Fibroblast of upper back skin (primary cell): ENCODE results near the gene PPP2R1B.
A peak's percentile ranks its signal among the peaks of the same experiment; 100 is the strongest.
"Not testable (repeated sequence)": the region's sequence is repeated elsewhere in the genome, so short reads cannot be mapped to it uniquely, and the experiment has no call there.

Experiments used
- DNase-seq: peaks from one replicate; pipeline ENCODE4 v3.0.0-alpha.2; 2013

The PPP2R1B gene

DNA sequence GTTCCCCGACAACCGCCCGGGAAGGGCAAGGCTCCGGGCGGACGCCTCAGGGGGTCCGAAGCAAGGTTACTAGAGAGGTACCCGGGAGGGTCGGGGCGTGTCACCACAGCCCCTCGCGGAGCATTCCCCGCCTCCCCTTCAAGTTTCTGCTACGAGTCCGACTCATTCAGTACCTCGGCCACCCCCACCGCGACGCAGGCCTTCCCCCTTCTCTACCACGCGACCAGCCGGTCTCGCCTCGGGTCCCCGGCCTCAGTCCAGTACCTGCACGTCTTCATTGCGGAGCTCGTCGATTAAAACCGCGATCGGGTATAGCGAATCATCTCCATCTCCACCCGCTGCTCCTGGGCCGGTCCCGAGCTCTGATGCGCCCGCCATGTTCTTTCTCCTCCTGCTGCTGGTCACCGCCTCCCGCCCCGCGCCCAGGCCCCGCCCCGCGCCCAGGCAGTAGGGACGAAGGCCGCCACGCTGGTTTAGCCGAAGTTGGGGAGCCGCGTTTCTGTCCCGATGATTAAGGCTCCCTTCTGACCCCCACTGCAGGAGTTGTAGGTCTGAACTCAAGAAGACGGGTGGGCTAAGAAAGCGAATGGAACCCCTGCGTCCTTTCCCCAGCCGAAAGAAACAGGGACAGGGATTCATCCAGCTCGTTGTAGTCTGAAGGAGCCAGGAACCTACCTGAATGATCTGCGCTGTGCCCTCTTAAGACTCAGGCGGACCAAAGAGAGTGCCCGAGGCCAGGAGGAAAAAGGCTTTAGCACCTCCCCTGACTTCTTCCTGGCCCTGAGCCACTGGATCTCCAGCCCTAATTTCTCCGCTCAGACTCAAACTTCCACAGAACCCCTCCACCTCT, at the start of gene PPP2R1B:
TSS of gene PPP2R1B (minus strand) at position 406 of the 850 bp plus-strand sequence. CDS start at position 378, 28 bp downstream.
- peak; percentile 57 for DNase-seq

DNA sequence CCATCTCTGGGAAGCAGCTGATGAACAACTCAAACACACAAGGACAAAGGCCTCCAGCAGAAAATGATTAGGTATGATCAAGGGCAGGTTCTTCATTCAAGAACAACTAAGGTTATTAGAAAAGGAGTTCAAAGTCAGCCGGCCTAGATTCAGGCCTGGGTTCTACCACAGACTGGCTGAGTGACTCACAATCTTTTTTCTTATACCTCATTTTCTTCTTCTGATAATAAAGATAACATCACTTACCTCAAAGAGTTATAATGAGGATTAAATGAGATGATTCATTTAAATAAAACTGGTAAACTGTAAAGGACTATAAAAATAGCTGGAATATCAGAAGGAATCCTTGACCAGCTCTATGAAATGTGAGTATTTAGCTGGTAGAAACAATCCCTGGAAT, 49.3 kb upstream of the PPP2R1B start:
- no peak for DNase-seq

DNA sequence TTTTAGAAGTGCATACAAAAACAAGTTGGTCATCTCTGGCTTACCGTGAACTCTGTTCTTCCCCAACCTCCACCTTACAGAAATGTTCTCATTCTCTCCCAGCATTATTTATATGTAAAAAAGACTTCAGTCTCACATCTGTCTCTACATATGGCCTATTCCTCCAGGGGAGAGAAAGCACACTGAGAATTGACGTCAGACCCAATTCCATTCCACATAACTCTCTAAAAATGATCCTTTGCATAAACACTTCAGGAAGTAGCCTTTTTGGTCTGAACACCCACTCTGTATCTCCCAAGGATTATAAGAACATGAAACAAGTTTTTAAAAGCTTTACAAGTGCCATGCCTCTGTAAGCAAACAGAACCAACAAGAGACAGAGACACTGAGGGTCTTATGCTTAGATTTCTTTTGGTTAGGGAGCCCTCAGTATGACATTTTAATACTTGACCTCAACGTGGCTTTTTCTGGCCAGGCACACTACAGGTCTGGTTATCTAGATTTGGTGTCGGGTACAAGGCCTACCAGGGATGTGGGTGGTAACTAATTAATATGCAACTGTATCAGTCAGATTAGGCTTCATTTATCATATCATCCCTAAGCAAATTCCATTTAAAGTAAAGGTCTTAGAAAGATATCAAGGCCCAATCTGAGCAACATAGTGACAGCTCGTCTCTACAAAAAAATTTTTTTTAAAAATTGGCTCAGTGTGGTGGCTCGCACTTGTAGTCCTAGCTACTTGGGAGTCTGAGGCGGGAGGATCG, 48.5 kb upstream of the PPP2R1B start:
- peak; percentile 77 for DNase-seq

DNA sequence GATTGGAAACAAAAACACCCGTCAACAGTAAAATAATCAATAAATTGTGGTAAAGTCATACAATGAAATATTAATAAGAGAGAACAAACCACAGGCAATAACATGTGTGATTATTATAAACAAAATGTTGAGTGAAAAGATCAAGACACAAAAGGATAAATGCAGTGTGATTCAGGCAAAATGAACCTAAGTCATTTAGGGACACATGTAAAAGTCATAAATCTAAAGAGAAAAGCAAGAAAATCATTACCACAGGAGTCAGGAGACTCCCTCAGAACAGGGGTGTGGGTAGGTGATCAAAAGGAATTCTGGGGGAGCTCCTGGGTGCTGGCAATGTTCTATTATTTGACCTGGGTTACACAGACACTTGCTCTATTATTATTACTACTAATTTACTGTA, 47.9 kb upstream of the PPP2R1B start:
- no peak for DNase-seq

DNA sequence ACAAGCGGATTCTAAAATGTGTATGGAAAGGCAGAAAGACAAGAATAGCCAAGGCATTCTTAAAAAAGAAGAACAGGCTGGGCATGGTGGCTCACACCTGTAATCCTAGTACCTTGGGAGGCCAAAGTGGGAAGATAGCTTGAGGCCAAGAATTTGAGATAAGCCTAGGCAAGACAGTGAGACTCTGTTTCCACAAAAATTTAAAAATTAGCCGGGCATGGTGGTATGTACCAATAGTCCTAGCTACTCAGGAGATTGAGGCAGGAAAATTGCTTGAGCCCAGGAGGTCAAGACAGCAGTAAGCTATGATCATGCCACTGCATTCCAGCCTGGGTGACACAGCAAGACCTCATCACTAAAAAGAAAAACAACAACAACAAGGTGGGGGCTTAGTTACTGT, 46.0 kb upstream of the PPP2R1B start:
- no peak for DNase-seq

DNA sequence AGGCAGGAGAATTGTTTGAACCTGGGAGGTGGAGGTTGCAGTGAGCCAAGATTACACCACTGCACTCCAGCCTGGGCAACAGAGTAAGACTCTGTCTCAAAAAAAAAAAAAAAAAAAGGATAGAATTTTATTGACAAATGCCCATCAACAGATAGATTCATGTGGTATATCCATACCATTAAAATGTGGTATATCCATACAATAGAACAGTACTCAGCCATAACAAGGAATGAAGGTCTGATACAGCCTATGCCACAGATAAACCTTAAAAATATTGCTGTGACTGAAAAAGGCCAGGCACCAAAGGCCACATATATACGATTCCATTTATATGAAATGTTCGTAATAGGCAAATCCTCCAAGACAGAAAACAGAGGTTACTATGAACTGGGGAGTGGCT, 45.3 kb upstream of the PPP2R1B start:
- no peak for DNase-seq

DNA sequence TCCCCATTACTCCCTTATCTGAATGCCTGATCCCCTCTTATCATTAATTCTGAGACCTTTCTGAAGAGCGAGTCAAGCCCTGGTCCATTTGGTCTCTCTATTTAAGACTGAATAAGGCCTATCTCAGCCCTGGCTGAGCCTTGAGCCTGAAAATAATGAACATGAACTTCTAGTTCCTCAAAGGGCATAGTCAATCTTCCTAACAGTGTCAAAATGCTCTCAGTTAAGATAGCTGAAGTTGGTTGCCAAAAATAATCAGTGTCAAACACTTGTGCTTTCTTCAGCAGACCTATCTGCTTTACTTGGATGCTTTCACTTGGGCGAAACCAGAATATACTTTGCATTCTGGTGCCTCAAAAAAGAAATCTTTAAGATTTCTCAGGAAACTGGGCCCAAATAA, 42.6 kb upstream of the PPP2R1B start:
- DNase-seq, result no peak

DNA sequence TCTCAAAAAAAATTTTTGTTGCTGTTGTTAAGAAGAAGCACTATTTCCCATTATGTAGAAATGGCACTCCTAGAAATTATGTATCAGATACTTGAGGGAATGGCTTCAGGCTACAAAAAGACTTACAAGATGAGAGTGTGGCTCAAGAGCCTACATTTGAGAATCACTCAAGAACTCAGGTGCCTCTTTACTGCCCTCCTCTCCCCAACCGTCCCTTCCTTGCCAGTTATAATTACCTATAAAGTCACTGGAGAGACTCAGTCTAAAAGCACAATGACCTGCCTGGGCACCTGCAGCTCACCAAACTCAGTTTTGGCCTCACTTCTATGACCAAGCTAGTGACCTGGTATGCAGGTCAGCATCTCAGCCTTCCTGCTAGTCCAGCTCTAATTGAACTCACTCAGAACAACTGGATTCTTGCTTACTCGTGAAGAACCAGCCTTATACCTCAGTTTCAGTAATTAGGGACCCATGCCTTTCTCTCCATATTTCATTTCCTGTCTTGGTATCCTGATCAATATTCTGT, 41.9 kb upstream of the PPP2R1B start:
- no peak for DNase-seq

DNA sequence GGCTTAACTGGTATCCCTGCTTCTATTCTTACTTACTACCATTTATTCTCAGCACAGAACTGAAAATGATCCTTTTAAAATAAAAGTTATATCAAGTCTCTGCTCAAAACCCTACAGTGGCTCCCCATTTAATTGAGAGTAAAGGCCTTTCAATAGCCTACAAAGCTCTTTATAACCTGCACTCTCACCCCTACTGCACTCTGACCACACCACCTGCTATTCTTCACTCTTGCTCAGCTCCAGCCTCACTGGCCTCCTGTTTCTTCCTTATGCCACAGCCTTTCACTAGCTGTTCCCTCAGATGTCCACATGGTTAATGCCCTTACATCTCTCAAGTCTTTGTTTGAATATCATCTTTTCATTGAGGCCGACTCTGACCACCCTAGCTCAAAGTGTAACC, 40.9 kb upstream of the PPP2R1B start:
- DNase-seq, result no peak

DNA sequence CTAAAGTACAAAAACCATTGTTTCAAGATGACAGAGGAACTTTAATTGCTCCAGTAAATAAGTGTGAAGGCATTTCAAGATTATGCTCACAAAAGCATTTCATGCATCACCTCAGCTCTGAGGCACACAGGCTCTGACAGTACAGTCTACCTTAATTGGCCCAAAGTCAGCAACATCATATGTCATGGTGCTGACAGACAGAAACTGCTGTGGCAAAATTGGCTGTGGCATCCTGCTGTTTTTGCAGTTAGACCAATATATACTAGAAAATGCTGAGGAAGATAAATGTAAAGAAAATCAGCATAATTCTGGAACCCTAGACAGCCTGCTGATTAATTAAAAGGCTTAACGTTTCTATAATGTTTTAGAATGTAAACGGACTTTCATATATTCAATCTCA, 34.9 kb upstream of the PPP2R1B start:
- no peak for DNase-seq

DNA sequence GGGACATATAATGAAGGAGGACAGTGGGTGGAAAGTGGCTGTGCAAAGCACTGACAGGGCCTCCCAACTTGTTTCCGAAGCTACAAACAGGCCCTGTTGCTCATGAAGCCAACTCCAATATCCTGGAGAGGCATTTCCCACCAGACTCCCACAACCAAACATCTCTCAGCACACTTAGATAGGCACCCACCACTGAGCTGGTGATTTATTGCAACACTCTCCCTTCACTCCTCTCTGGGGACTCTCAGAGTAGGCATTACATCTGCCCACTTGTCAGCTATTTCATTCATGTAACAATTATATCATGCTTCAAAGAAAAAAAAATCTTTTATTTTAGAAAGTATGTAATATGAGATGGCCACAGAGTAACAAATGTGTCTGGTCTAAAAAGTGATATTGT, 32.1 kb upstream of the PPP2R1B start:
- no peak for DNase-seq

DNA sequence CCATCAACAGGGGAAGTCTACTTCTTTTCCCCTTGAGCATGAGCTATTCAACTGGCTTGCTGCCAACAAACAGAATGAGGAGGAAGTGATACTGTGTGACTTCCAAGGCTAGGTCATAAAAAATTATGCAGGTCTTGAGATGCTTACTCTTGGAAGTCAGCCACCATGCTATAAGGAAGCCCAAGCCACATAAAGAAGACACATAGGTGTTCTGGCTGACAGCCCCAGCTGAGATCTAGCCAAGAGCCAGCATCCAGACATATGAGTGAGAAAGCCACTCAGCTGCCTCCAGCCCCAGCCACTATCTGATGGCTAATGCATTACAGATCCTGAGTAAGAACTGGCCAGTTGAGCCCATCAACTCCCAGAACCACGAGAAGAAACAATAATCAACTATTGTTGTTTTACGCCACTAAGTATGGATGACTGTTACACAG, 31.0 kb upstream of the PPP2R1B start:
- peak; percentile 51 for DNase-seq

DNA sequence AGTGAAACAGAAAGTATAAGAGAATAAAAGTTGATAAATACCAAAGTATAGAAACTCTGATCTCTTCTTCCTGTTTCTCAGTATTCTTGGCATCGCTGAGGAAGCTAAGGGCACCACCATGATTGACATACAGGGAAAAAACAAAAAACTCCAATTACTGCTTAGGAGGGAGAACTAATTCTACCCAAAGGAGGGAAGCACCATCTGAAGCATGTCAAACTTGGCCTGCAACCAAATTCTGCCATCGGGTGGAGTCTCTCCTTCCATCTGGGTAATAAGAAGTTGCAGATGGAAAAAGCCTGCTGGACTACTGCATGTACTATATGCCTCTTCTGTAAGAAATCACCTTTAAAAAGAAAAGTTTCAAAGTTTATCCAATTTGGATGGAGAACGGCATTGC, 30.5 kb upstream of the PPP2R1B start:
- DNase-seq, result no peak

DNA sequence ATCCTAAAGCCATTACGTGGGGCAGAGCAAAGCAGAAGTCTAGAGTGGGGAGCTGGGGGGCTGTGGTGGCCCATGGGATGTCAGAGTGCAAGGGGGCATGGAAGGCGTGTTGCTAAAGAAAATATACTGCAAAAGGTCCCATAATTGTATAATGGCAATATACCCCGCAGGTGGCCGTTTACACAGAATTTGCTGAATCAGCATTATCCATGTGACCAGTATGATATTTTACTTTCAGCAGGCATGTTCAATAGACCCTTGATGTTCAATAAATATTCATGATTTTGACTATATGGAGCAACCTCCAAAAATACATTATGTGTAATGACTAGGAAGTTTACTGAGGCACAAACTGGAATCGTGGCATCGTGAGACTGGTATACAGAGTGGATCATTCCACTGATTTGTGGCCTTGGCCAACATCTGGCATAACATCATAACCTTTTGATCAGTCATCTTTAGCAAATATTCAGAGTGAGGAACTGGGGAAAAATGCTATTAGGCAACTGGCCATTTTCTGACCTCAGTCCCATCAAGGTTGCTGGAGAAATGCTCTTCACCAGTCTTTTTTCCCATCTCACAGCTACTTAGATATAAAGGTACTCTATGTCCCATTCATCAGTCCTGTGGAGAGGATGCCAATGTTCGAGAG, 29.3 kb upstream of the PPP2R1B start:
- DNase-seq, result peak; percentile 59

DNA sequence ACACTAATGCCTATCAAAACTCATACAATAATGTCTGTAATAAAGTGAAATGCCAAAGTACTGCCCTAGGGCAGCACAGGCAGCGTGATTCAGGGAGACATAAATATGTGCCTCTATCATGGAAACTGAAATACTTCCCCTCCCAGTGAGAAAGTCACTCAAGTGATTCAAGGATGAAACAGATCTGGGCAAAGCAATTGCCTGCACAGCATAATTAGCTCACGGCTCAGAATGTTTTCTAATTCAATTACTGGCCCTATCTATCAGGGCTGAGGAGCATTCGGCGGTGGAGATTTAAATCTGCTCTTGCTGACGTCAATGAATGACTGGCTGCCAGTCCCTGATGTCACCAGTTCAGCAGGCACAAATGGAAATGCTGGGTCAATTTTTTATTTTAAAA, 27.7 kb upstream of the PPP2R1B start:
- DNase-seq, result no peak

DNA sequence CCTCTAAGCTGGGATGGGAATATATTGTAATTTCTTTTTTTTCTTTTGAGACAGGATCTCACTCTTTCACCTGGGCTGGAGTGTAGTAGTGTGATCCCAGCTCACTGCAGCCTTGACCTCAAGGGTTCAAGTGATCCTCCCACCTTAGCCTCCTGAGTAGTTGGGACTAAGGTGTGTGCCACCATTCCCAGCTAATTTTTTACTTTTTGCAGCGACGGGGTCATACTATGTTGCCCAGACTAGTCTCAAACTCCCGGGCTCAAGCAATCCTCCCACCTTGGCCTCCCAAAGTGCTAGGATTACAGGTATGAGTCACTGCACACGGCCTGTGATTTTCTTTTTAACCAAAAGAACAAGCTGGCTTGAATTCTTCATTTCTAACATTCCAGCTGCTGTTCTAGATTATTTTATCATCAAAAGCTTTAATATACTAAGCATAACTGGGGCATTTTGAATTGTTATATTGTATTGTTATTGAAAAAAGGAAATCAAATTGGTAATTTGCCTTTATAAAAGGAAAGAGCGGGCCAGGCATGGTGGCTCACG, 26.8 kb upstream of the PPP2R1B start:
- DNase-seq, result no peak

DNA sequence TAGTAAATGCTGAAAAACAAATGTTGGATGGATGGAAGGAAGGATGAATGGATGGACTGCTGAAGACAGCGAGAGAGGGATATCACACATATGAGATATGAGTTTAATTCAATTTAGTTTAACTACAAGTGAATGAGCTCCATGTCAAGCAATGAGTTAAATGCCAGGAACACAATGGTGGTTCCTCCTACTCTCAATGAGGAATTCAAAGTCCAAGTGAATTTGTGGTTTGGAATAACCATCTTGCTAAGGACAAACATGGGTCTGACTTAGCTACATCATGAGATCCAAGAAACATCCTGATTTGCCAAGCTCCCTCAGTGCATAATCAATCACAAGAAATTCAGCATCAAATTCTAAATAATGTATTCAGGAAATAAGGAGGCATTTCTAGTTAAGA, 26.1 kb upstream of the PPP2R1B start:
- DNase-seq, result no peak

DNA sequence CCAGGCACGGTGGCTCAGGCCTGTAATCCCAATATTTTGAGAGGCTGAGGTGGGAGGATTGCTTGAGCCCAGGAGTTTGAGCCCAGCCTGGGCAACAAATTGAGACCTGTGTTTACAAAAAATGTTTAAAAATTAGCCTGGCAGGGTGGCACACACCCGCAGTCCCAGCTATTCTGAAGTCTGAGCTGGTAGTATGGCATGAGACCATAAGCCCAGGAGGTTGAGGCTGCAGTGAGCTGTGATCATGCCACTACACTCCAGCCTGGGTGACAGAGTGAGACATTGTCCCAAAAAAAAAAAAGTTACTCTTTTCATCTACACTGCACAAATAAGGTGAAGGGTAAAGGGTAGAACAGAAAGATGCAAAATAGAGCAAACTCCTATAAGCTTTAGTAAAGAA, 22.3 kb upstream of the PPP2R1B start:
- no peak for DNase-seq

DNA sequence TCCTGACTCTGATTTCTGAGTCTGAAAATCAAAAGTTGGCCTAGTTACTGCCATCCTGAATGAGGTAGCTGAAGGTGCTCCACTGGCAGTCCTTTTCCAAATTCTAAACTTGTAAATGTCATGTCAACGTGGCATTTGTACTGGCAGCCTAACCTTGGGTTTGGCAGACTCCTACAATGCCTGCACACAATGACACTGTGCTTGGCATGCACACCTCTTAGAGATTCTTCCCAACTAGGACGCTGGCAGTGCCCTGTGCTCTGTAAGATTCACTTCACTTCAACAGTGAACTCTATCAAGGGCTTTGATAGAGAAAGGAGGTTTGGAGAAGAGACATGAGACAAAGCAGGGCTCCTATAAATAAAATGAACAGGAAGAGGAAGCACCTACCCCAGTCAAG, 21.9 kb upstream of the PPP2R1B start:
- DNase-seq, result no peak

DNA sequence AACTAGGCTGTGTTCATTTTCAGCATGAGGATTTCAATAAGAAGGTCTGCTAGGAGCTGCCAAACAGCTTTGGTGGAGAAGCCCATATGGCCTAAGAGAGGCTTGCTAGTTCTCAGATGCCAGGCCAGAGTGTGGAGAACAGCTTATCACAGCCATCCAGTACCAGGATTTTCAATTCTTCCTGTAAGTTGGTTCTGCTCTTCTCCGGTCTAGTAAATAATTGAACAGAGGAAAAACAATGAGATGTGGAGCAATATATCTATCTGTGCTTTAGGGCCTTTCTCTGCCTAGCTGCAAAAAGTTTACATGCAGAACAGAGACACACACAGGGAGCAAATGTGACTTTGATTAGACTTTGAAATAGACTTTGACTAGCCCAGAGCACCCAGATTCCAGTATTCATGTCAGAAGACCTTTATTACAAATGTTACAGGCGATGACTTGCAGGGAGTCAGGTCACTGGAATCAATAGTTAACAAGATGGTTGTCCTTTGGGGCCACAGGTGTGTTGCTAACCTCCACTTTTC, 19.8 kb upstream of the PPP2R1B start:
- DNase-seq, result no peak

DNA sequence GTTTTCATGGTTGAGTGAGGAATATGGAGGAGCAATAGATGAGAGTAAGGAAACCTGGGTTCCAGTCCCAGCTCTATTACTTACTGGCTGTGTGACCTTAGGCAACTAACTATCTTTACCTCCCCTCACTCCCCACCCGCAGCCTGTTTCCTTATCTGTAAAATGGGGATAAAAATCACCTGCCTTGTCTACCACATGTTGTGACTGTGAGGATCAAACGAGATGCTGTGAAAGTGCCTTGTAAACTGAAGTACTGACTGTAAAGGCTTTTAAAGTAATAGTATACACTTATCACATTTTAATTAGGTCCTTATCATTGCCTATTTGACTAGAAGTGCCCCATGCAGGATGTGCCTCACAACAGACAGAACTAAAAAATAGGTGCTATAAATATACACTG, 18.9 kb upstream of the PPP2R1B start:
- DNase-seq, result no peak

DNA sequence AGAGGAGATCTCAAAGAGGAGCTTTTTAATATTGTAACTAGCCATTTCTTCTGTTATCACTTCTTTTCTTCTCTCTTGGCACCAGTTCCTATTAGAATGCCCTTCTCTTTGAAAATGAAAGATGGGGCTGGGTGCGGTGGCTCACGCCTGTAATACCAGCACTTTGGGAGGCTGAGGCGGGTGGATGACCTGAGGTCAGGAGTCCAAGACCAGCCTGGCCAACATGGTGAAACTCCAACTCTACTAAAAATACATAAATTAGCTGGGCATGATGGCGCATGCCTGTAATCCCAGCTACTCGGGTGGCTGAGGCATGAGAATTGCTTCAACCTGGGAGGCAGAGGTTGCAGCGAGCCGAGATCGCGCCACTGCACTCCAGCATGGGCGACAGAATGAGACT, 18.1 kb upstream of the PPP2R1B start:
- DNase-seq, result not testable (repeated sequence)
